Mesendoderm (in vitro differentiated cells): ENCODE data around the gene CTNNA2.

Experiments
- DNase-seq: peaks from one replicate; pipeline ENCODE4 v3.0.0; 2013
- H2AK5ac ChIP-seq: 2 replicates; pipeline ENCODE4 v1.6.1; 2013; ENCODE audit warnings: low read length, inconsistent platforms
- H2BK120ac ChIP-seq: 2 replicates; pipeline ENCODE4 v1.6.1; 2013; ENCODE audit warnings: low read depth, mild to moderate bottlenecking, low read length, moderate library complexity, mixed read lengths
- H2BK15ac ChIP-seq: replicated peaks from 2 replicates; pipeline ENCODE4 v1.6.1; 2013; ENCODE audit warnings: low read depth, mild to moderate bottlenecking, moderate library complexity
- H2BK5ac ChIP-seq: 2 replicates; pipeline ENCODE4 v1.6.1; 2013; ENCODE audit warnings: low read length, inconsistent platforms
- H3K18ac ChIP-seq: 2 replicates; pipeline ENCODE4 v1.6.1; 2013; ENCODE audit warnings: mild to moderate bottlenecking, low read length, mixed read lengths
- H3K23ac ChIP-seq: one replicate; pipeline ENCODE4 v1.6.1; 2013; ENCODE audit warnings: low read length
- H3K27ac ChIP-seq: 2 replicates; pipeline ENCODE4 v1.5.1; 2013; ENCODE audit warnings: low read depth, mild to moderate bottlenecking, inconsistent platforms, low read length, moderate library complexity
- H3K27me3 ChIP-seq: 2 replicates; pipeline ENCODE4 v1.6.1; 2013; ENCODE audit warnings: low read length, control low read depth, mild to moderate bottlenecking, inconsistent platforms; ENCODE audit not compliant: insufficient read depth, poor library complexity
- H3K36me3 ChIP-seq: 2 replicates; pipeline ENCODE4 v1.6.1; 2013; ENCODE audit warnings: low read length, inconsistent platforms; ENCODE audit not compliant: control insufficient read depth, insufficient read depth
- H3K4ac ChIP-seq: one replicate; pipeline ENCODE4 v1.6.1; 2013; ENCODE audit warnings: low read depth, mild to moderate bottlenecking, low read length, moderate library complexity
- H3K4me1 ChIP-seq: 2 replicates; pipeline ENCODE4 v1.6.1; 2013; ENCODE audit warnings: low read depth, low read length, inconsistent platforms; ENCODE audit not compliant: control insufficient read depth
- H3K4me2 ChIP-seq: 2 replicates; pipeline ENCODE4 v1.6.1; 2013; ENCODE audit warnings: low read length
- H3K4me3 ChIP-seq: 2 replicates; pipeline ENCODE4 v1.5.1; 2013; ENCODE audit warnings: mild to moderate bottlenecking, low read length
- H3K56ac ChIP-seq: one replicate; pipeline ENCODE4 v1.6.1; 2013; ENCODE audit warnings: low read length
- H3K79me1 ChIP-seq: 2 replicates; pipeline ENCODE4 v1.6.1; 2013; ENCODE audit warnings: low read length, inconsistent platforms
- H3K79me2 ChIP-seq: 2 replicates; pipeline ENCODE4 v1.6.1; 2013; ENCODE audit warnings: mild to moderate bottlenecking, low read length; ENCODE audit not compliant: control insufficient read depth, insufficient read depth
- H3K9ac ChIP-seq: 2 replicates; pipeline ENCODE4 v1.6.1; 2013; ENCODE audit warnings: low read length, inconsistent platforms
- H4K5ac ChIP-seq: one replicate; pipeline ENCODE4 v1.6.1; 2013; ENCODE audit warnings: low read length
- H4K8ac ChIP-seq: one replicate; pipeline ENCODE4 v1.6.1; 2013; ENCODE audit warnings: low read depth, mild to moderate bottlenecking, control low read depth, low read length, moderate library complexity
- WGBS: extraction: QIAGEN DNeasy Blood & Tissue Kit; methylation state at CpG from one replicate; pipeline ENCODE4 v1.1.7; 2013; ENCODE audit warnings: low lambda C conversion rate, missing lambda C conversion rate; ENCODE audit not compliant: insufficient coverage; ENCODE audit errors: extremely low coverage; 5-methylcytosine and 5-hydroxymethylcytosine counted together

Gene CTNNA2

DNA sequence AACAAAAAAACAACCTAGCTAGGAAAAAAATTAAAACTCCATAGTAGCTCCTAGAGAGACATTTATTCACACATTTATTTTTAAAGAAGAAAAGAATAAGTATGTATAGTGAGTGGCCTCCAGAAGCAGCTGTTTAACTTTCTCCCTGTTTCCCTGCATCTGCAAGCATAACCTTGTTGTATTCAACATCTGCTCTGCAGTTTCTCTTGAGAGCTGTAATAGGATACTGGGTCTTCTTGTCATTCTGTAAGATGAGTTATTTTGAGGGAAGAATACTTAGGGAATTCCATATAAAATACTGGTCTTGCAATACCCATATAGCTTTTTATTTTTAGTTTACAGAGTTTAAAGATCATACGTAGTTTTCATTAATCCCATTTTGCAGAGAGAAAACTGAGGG is 545.1 kb downstream of the CTNNA2 start:
- H3K4me1 ChIP-seq = peaks cover 2% of the 10 kb centered on the region

DNA sequence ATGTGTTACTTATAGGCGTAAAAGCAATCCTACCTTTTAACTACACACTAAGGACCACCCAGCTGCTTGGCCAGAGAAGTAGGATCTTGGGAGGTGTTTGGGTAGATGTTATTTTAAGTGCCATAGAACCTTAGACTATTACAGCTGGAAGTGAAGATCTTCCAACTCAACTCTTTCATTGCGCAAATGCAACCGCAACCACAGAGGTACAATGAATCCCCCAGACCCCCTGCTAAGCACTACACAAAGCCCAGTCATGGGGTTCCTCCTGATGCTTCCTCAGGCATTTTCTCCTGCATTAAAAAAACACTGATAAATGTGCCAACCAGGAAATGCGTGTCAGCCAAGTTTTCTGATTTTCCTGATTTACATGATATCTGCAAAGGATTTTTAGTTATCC is 545.7 kb downstream of the CTNNA2 start:
- Histone ChIP-seq H3K56ac (no peak overlapping the region), H2BK5ac (no peak overlapping the region), H4K8ac (no peak overlapping the region)

More for the DNA sequence above, 545.1 kb downstream of the CTNNA2 start:
- no peak overlapping the region for H3K4ac ChIP-seq
- H4K5ac ChIP-seq = no peak overlapping the region
- no peak overlapping the region for H3K18ac ChIP-seq
- H3K4me3 ChIP-seq = no peak overlapping the region
- no peak overlapping the region for H3K56ac ChIP-seq
- H3K79me1 ChIP-seq = no peaks in the 10 kb centered on the region
- H2BK5ac ChIP-seq = no peak overlapping the region
- no peak overlapping the region for H3K9ac ChIP-seq
- WGBS = no CpG with 5 or more reads among the region's 1 CpG
- H2BK120ac ChIP-seq = no peak overlapping the region
- H3K36me3 ChIP-seq = no peaks in the 10 kb centered on the region
- H2BK15ac ChIP-seq = no peak overlapping the region
- no peaks in the 10 kb centered on the region for H3K27me3 ChIP-seq
- no peak overlapping the region for H2AK5ac ChIP-seq
- no peak for DNase-seq
- no peak overlapping the region for H4K8ac ChIP-seq
- no peak overlapping the region for H3K4me2 ChIP-seq
- no peaks in the 10 kb centered on the region for H3K79me2 ChIP-seq
- H3K23ac ChIP-seq = no peak overlapping the region
- no peak overlapping the region for H3K27ac ChIP-seq

DNA sequence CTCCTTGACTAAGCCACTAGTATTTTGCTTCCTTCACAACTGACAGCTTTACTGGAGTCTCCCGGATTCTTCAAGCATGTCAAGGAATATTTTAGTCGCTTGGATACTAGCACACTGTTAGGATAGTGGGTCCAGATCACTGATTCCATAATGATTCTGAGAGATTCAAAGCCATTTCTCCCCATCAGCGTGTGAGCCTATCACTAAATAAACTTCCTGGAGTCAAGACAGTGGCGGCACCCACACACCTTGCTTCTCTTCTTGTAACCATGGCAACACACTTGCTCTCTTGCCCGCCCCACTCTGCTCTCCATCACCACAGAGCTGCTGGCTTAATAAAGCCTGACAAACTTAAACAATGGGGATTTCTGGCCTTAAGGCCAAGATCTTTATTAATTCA is 546.6 kb downstream of the CTNNA2 start:
- H2BK5ac ChIP-seq = no peak overlapping the region
- no peak overlapping the region for H4K8ac ChIP-seq
- H3K36me3 ChIP-seq = no peaks in the 10 kb centered on the region
- no peak overlapping the region for H2BK15ac ChIP-seq
- no peak overlapping the region for H2BK120ac ChIP-seq
- no peak overlapping the region for H3K23ac ChIP-seq
- H3K79me1 ChIP-seq = no peaks in the 10 kb centered on the region
- H3K27me3 ChIP-seq = no peaks in the 10 kb centered on the region
- H3K9ac ChIP-seq = no peak overlapping the region
- no peak overlapping the region for H3K4me3 ChIP-seq
- H3K79me2 ChIP-seq = no peaks in the 10 kb centered on the region
- no peak overlapping the region for H3K56ac ChIP-seq
- H3K18ac ChIP-seq = no peak overlapping the region
- no peaks in the 10 kb centered on the region for H3K4me1 ChIP-seq
- WGBS = no CpG with 5 or more reads among the region's 5 CpGs
- H4K5ac ChIP-seq = no peak overlapping the region
- H2AK5ac ChIP-seq = no peak overlapping the region
- H3K4me2 ChIP-seq = no peak overlapping the region
- H3K27ac ChIP-seq = no peak overlapping the region
- DNase-seq = no peak
- H3K4ac ChIP-seq = no peak overlapping the region

More for the DNA sequence above, 545.7 kb downstream of the CTNNA2 start:
- Histone ChIP-seq H3K4ac (no peak overlapping the region), H3K36me3 (no peaks in the 10 kb centered on the region), H2BK120ac (no peak overlapping the region), H3K4me2 (no peak overlapping the region), H3K4me1 (peaks cover 2% of the 10 kb centered on the region), H2AK5ac (no peak overlapping the region), H3K79me1 (no peaks in the 10 kb centered on the region), H3K27me3 (no peaks in the 10 kb centered on the region), H3K79me2 (no peaks in the 10 kb centered on the region), H3K23ac (no peak overlapping the region), H3K18ac (no peak overlapping the region), H3K4me3 (no peak overlapping the region), H4K5ac (no peak overlapping the region), H3K9ac (no peak overlapping the region), H3K27ac (no peak overlapping the region), H2BK15ac (no peak overlapping the region)
- WGBS = no CpG with 5 or more reads among the region's 4 CpGs
- peak; percentile 44 for DNase-seq

DNA sequence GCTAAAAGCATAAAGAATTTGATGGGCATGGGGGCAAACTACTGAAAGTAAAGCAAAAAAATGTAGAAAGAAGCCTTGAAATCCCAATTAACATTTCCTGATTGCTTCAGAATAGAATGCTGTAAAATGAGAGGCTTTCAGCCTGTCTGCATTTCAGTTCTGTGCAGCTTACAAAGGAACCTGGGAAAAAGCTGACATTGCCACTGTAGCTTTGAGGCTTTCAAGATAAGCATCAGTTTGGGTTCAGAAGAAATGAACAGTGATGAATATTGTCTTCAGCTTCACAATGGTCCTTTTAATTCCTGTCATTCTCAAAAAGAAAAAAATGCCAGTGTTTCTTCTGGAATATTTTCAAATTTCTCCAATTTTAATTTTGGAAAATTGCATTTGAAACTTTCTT is 549.0 kb downstream of the CTNNA2 start:
- Histone ChIP-seq H2BK5ac (no peak overlapping the region), H3K79me2 (no peaks in the 10 kb centered on the region), H3K4me2 (no peak overlapping the region), H3K4me1 (no peaks in the 10 kb centered on the region), H2BK15ac (no peak overlapping the region), H3K9ac (no peak overlapping the region), H4K5ac (no peak overlapping the region), H2AK5ac (no peak overlapping the region), H3K27me3 (no peaks in the 10 kb centered on the region), H3K18ac (no peak overlapping the region), H2BK120ac (no peak overlapping the region), H4K8ac (no peak overlapping the region), H3K79me1 (no peaks in the 10 kb centered on the region), H3K23ac (no peak overlapping the region), H3K36me3 (no peaks in the 10 kb centered on the region), H3K27ac (no peak overlapping the region), H3K56ac (no peak overlapping the region), H3K4ac (no peak overlapping the region), H3K4me3 (no peak overlapping the region)
- DNase-seq = no peak

DNA sequence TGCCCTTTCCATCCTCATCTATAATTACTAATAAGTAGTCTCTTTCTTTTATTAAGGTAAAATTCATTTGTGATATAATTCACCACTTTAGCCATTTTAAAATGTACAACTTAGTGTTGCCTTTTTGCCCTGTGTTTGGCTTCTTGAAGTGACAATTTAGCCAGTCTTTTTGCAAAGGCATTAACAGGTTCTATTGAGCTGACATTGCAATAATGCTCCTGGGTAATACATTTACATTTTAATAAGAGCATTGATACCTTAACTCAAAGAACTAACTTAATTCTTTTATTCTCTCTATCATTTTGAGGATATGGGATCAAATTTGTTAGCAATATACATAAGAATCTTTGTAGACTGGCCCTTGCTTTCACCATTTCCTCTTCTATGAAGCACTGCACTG is 549.4 kb downstream of the CTNNA2 start:
- H3K4ac ChIP-seq = no peak overlapping the region
- H3K27ac ChIP-seq = no peak overlapping the region
- H3K4me1 ChIP-seq = no peaks in the 10 kb centered on the region
- H2AK5ac ChIP-seq = no peak overlapping the region
- H3K4me3 ChIP-seq = no peak overlapping the region
- H3K56ac ChIP-seq = no peak overlapping the region
- no peak overlapping the region for H4K8ac ChIP-seq
- H3K23ac ChIP-seq = no peak overlapping the region
- H2BK5ac ChIP-seq = no peak overlapping the region
- H3K4me2 ChIP-seq = no peak overlapping the region
- H3K27me3 ChIP-seq = no peaks in the 10 kb centered on the region
- H4K5ac ChIP-seq = no peak overlapping the region
- H3K18ac ChIP-seq = no peak overlapping the region
- no peaks in the 10 kb centered on the region for H3K36me3 ChIP-seq
- no peaks in the 10 kb centered on the region for H3K79me2 ChIP-seq
- no peaks in the 10 kb centered on the region for H3K79me1 ChIP-seq
- DNase-seq = no peak
- no peak overlapping the region for H2BK15ac ChIP-seq
- no peak overlapping the region for H3K9ac ChIP-seq
- H2BK120ac ChIP-seq = no peak overlapping the region

DNA sequence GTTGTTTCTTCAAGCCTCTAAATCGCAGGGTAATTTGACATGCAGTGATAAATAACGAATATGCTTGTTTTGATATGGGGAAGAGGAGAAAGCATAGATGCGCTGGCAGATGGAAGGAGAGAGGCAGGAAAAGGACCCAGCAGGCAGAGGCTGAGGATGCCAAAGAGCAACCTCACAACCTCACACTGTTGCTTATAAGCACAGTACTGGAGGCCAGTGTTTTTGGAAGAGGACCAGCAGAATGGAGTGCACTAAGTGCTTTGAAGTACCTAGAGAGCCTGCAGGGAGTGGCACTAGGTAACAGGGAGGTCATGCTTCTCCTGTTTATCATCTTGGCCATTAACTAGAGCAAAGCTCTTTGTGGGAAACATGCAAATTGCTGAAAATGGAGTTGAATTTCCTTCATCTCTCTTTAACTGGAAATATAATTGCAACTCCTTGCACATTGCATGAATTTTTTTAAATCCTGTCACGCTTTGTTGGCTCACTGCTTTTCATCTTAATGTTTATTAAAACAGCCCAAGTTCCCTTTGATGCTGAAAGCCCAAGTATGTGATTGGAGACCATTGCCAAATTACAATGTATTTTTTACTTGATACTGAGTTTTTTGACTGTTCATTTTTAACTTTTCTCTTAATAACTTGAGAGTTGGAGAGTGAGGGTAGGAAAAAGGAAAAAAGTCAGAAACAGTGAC is 555.3 kb downstream of the CTNNA2 start:
- Histone ChIP-seq H3K18ac (no peak overlapping the region), H4K5ac (no peak overlapping the region), H3K4me2 (no peak overlapping the region), H4K8ac (no peak overlapping the region), H3K4ac (no peak overlapping the region), H3K36me3 (no peaks in the 10 kb centered on the region), H3K4me1 (no peaks in the 10 kb centered on the region), H3K79me1 (no peaks in the 10 kb centered on the region), H3K79me2 (no peaks in the 10 kb centered on the region), H2BK5ac (no peak overlapping the region), H3K9ac (no peak overlapping the region), H3K4me3 (no peak overlapping the region), H3K27me3 (no peaks in the 10 kb centered on the region), H2AK5ac (no peak overlapping the region), H3K23ac (no peak overlapping the region), H2BK120ac (no peak overlapping the region), H2BK15ac (no peak overlapping the region), H3K27ac (no peak overlapping the region), H3K56ac (no peak overlapping the region)
- no CpG with 5 or more reads among the region's 4 CpGs for WGBS
- no peak for DNase-seq
